Activated naive CD4-positive, alpha-beta T cell treated with anti-CD3 and anti-CD28 coated beads, Interleukin-2, amount 10 ng/mL, durations not matched to agents 5 hours and 36 hours (primary cell): ENCODE measurements around the gene JHY. TPM values are rescaled to one million over a fixed set of nuclear protein-coding genes. Genes with fewer than 3 reads are reported as not detected.

ENCODE experiments used
- total RNA-seq, 2 experiments: library from RNA; stranded (reverse); gene quantifications; one replicate each; pipeline ENCODE4 v1.2.3, GENCODE V29; 2021

Gene JHY
- 1 to 10 TPM in 1 of 2 experiments, under 1 TPM in 1; 0.87 to 1.5 TPM for total RNA-seq

DNA sequence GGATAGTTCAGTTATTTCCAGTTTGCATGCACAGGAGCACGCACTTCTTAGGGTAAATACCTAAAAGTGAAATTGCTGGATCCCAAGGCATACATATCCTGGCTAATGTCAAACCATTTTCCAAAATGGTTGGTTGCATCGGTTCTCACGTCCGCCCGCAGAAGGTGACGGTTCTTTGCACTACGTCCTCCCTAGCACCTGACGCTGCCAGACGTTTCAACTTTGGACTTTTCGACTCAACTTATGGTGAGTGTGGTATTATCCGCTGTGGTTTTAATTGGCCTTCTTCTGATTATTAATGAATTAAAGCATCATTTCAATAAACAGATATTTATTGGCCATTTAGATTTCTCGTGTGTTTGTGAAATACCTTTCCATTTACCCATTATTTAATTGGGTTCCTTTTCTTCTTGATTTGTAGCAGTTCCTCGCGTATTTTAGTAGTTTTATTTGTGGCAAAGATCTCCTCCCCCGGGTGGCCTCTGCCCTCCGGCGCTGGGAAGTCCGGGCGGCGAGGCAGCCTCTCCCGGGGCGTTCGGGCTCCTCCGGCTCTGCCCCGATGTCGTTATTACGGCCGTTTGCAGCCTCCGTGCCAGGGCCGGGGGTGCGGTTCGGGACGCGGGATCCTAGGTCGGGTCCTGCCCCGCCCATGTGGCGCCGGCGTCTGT, at the start of gene JHY:
TSS of gene JHY (plus strand) at position 571 of the 668 bp plus-strand sequence. CDS start 3,091 bp downstream, outside the sequence.

DNA sequence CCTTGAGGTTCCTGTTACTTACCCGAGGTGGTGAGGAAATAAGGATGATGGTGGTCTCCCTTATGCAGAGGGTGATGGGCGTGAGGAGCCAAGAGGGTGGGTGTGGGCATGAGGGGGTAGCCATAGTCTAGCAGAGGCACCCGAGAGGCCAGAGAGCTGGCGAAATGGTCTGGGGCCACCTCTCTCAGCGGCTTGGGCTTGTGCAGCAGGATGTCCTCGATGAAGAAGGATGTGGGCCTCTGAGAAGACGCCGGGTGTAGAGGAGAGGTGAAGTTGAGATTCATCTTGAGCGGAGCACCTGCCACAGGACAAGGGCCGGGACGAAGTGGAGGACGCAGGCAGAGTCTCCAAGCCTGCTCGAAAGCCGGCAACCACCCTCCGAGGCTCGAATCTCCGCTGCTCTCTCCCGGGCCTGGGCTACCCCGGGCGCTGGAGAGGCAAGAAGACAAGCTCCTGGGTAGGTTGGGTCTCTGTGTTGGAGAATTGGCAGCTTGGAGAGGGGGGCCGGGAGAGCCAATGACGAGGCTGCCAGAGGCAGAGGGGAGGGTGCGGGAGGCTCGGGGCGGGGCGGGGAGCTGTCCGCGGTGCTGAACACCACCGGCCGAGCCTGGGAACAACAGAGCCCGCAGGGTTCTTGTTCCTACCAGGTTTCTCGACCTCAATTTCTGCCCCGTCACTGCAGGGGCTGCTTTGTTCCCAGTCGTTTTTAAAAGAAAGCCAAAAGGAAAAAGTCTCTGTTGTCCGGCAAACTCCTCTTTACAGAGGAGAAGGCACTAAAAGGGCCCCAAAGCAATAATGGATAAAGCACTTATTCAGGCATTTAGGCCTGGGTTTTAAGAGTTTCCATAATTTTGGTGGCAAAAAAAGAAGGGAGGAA, 99.1 kb downstream of the JHY start, which contains the start of gene BSX:
TSS of gene BSX (minus strand) at position 447 of the 877 bp plus-strand sequence. CDS start at position 284, 163 bp downstream.

Other genes starting within 250 kb of the JHY start
- 10 to 100 TPM; 14.2 to 14.6 TPM for gene UBASH3B, start 227.0 kb upstream of the JHY start, total RNA-seq
- gene CRTAM, start 44.3 kb upstream of the JHY start, total RNA-seq: not detected
- not detected for gene BSX, start 99.1 kb downstream of the JHY start, total RNA-seq
- gene HSPA8, start 179.4 kb downstream of the JHY start, total RNA-seq: 1,000 to 10,000 TPM; 1,804 to 1,863 TPM